ENCODE results near the gene CFAP46. TPM values are rescaled to one million over a fixed set of nuclear protein-coding genes. Genes with fewer than 3 reads are reported as not detected.
"Not testable (repeated sequence)": the region's sequence is repeated elsewhere in the genome, so short reads cannot be mapped to it uniquely, and the experiment has no call there.

Gene CFAP46
- total and polyA plus RNA-seq, 2 experiments from 2014 or later = 3.1 to 5.4 TPM

- Histone ChIP-seq H3K27ac (ENCODE audit: low read depth) (no peak overlapping the region), H3K4me2 (no peak overlapping the region), H3K27me3 (ENCODE audit: insufficient read depth) (peaks cover 23% of the 10 kb centered on the region), H3F3A (replicated peaks; ENCODE audit: low read depth) (no peaks in the 10 kb centered on the region), H3K36me3 (ENCODE audit: insufficient read depth) (no peaks in the 10 kb centered on the region), H3K9me2 (ENCODE audit: insufficient read depth) (no peaks in the 10 kb centered on the region), H3K79me2 (replicated peaks; ENCODE audit: insufficient read depth) (no peaks in the 10 kb centered on the region), H4K20me1 (replicated peaks; ENCODE audit: insufficient read depth) (no peaks in the 10 kb centered on the region), H3K4me1 (ENCODE audit: insufficient read depth) (no peaks in the 10 kb centered on the region), H2AFZ (no peak overlapping the region), H3K4me3 (no peak overlapping the region)
- Mint-ChIP-seq H3K27me3 (ENCODE audit: insufficient read depth, low read depth, poor library complexity) (peaks cover 28% of the 10 kb centered on the region), H3K9me3 (no peaks in the 10 kb centered on the region), H3K4me1 (no peaks in the 10 kb centered on the region), H3K36me3 (ENCODE audit: low read depth) (no peaks in the 10 kb centered on the region), H3K27ac (no peak overlapping the region), H3K4me3 (no peak overlapping the region)
- DNase-seq (ENCODE audit: low spot score) = no peak
- ATAC-seq = no peak
- TF ChIP-seq NANOG (IDR thresholded peaks at IDR 0.05; ENCODE audit: borderline replicate concordance) (no peak), CTCF (conservative IDR thresholded peaks at IDR 0.05; ENCODE audit: low read depth in 2 of 2) (0 out of 4 replicates have a peak, but pooled peaks of 1 of the 2 experiments have one; percentile 23)
Measured at GRCh38 chr10:132793213-132793612, 149.2 kb downstream of the CFAP46 start.

- H3K27ac ChIP-seq (ENCODE audit: low read depth) = no peak overlapping the region
- TF ChIP-seq EZH2 (IDR thresholded peaks at IDR 0.05; ENCODE audit: low read depth, unreplicated experiment) = no peak
- no peak for TF ChIP-seq JUNB (IDR thresholded peaks at IDR 0.05; ENCODE audit: unreplicated experiment)
- TF ChIP-seq STAT1 (IDR thresholded peaks at IDR 0.05; ENCODE audit: unreplicated experiment) = no peak
- no peak for TF ChIP-seq ZNF331 (CRISPR knock-in tag; IDR thresholded peaks at IDR 0.05; ENCODE audit: low read depth)
- no peak for TF ChIP-seq EZH2phosphoT487 (IDR thresholded peaks at IDR 0.05; ENCODE audit: unreplicated experiment)
- TF ChIP-seq ZNF114 (CRISPR knock-in tag; IDR thresholded peaks at IDR 0.05) = no peak
- TF ChIP-seq NANOG (IDR thresholded peaks at IDR 0.05; ENCODE audit: borderline replicate concordance) = no peak
- TF ChIP-seq CTCF (conservative IDR thresholded peaks at IDR 0.05; ENCODE audit: low read depth in 2 of 2) = no peak
- no peak for TF ChIP-seq ETS1 (IDR thresholded peaks at IDR 0.05)
- no peak for TF ChIP-seq CREB1 (CRISPR knock-in tag; IDR thresholded peaks at IDR 0.05; ENCODE audit: low read depth)
- Mint-ChIP-seq H3K9me3 (no peaks in the 10 kb centered on the region), H3K27ac (no peak overlapping the region), H3K4me1 (no peaks in the 10 kb centered on the region), H3K27me3 (ENCODE audit: insufficient read depth, low read depth, poor library complexity) (peaks cover 32% of the 10 kb centered on the region), H3K4me3 (no peak overlapping the region), H3K36me3 (ENCODE audit: low read depth) (no peaks in the 10 kb centered on the region)
- H3K4me1 ChIP-seq (ENCODE audit: insufficient read depth) = no peaks in the 10 kb centered on the region
- no peaks in the 10 kb centered on the region for H4K20me1 ChIP-seq (replicated peaks; ENCODE audit: insufficient read depth)
- no peaks in the 10 kb centered on the region for H3K36me3 ChIP-seq (ENCODE audit: insufficient read depth)
- no peak overlapping the region for H2AFZ ChIP-seq
- H3F3A ChIP-seq (replicated peaks; ENCODE audit: low read depth) = no peaks in the 10 kb centered on the region
- ATAC-seq (no peak), DNase-seq (ENCODE audit: low spot score) (no peak)
- H3K79me2 ChIP-seq (replicated peaks; ENCODE audit: insufficient read depth) = no peaks in the 10 kb centered on the region
- no peak overlapping the region for H3K4me3 ChIP-seq
- H3K27me3 ChIP-seq (ENCODE audit: insufficient read depth) = peaks cover 27% of the 10 kb centered on the region
- H3K9me2 ChIP-seq (ENCODE audit: insufficient read depth) = no peaks in the 10 kb centered on the region
- no peak overlapping the region for H3K4me2 ChIP-seq
Measured at GRCh38 chr10:132792796-132793195, 149.6 kb downstream of the CFAP46 start.

GRCh38 chr10:132792099-132792498, 150.3 kb downstream of the CFAP46 start:
- not testable (repeated sequence) for H3K27ac ChIP-seq (ENCODE audit: low read depth); H2AFZ ChIP-seq; H3K79me2 ChIP-seq (replicated peaks; ENCODE audit: insufficient read depth); H3K36me3 Mint-ChIP-seq (ENCODE audit: low read depth); H3K9me2 ChIP-seq (ENCODE audit: insufficient read depth); H3F3A ChIP-seq (replicated peaks; ENCODE audit: low read depth); H3K4me1 ChIP-seq (ENCODE audit: insufficient read depth); H4K20me1 ChIP-seq (replicated peaks; ENCODE audit: insufficient read depth); H3K4me2 ChIP-seq; H3K4me1 Mint-ChIP-seq; H3K9me3 Mint-ChIP-seq; DNase-seq (ENCODE audit: low spot score); H3K4me3 Mint-ChIP-seq; H3K4me3 ChIP-seq; H3K36me3 ChIP-seq (ENCODE audit: insufficient read depth); ATAC-seq; H3K27ac Mint-ChIP-seq
- peaks cover 34% of the 10 kb centered on the region for H3K27me3 ChIP-seq (ENCODE audit: insufficient read depth)
- peaks cover 37% of the 10 kb centered on the region for H3K27me3 Mint-ChIP-seq (ENCODE audit: insufficient read depth, low read depth, poor library complexity)
